Stimulated activated CD8-positive, alpha-beta memory T cell treated with anti-CD3 and anti-CD28 coated beads, Interleukin-15, amount 100 ng/mL, for 48 hours (primary cell): ENCODE data around the gene RABGGTA.
"Not testable (repeated sequence)": the region's sequence is repeated elsewhere in the genome, so short reads cannot be mapped to it uniquely, and the experiment has no call there.

ENCODE experiments used
- DNase-seq, 2 donors: peaks; one replicate each; pipeline ENCODE4 v3.0.0-alpha.2; 2020; ENCODE audit warnings: low read depth in 2 of 2

RABGGTA gene

GRCh38 chr14:24219080-24219479 is 52.3 kb downstream of the RABGGTA start:
- DNase-seq = no peak

GRCh38 chr14:24216876-24217275 is 54.5 kb downstream of the RABGGTA start:
- not testable (repeated sequence) for DNase-seq

GRCh38 chr14:24216345-24216699 is 55.1 kb downstream of the RABGGTA start:
- DNase-seq = no peak
